Transverse colon (tissue), 4 donors: ENCODE results near the gene PLXDC2. TPM values are rescaled to one million over a fixed set of nuclear protein-coding genes. Genes with fewer than 3 reads are reported as not detected.

ENCODE experiments used
- DNase-seq: peaks from one replicate; pipeline ENCODE4 v3.0.0-alpha.2; 2019
- H3K27ac ChIP-seq, 4 donors: fragments of 200-600 bp; sonication (generic); 2 replicates each; pipeline ENCODE4 v1.5.1; 2016 to 2018; ENCODE audit warnings: inconsistent platforms in 4 of 4
- H3K27me3 ChIP-seq: fragments of 200-600 bp; sonication (generic); 2 replicates; pipeline ENCODE4 v1.5.1; 2017; ENCODE audit warnings: inconsistent platforms
- H3K36me3 ChIP-seq, 4 donors: fragments of 200-600 bp; sonication (generic); 2 replicates each; pipeline ENCODE4 v1.5.1; 2017 to 2019; ENCODE audit warnings: inconsistent platforms in 4 of 4
- H3K4me1 ChIP-seq, 4 donors: fragments of 200-600 bp; sonication (generic); 2 replicates each; pipeline ENCODE4 v1.5.1; 2017 to 2020; ENCODE audit warnings: inconsistent platforms in 4 of 4
- H3K4me3 ChIP-seq, 4 donors: fragments of 200-600 bp; sonication (generic); 1 replicate in 1 of 4; 2 replicates in 3 of 4; pipeline versions ENCODE4 v1.5.1 to v1.6.1; 2017 to 2019; ENCODE audit warnings: inconsistent platforms in 4 of 4
- H3K9me3 ChIP-seq, 2 donors: fragments of 200-600 bp; sonication (generic); 2 replicates each; pipeline ENCODE4 v1.5.1; 2017 to 2019; ENCODE audit warnings: inconsistent platforms in 2 of 2
- EP300 ChIP-seq: sonication (generic); formaldehyde crosslinking; IDR thresholded peaks from one replicate; pipeline ENCODE4 v1.6.1; 2017; ENCODE audit warnings: antibody characterized with exemption, low read depth
- POLR2A ChIP-seq: fragments of 450-650 bp; IDR thresholded peaks from one replicate; pipeline ENCODE4 v1.6.1; 2016; ENCODE audit warnings: antibody characterized with exemption, mild to moderate bottlenecking, moderate library complexity
- POLR2AphosphoS5 ChIP-seq, 3 donors: sonication (generic); formaldehyde crosslinking; IDR thresholded peaks; one replicate each; pipeline ENCODE4 v1.6.1; 2016; ENCODE audit warnings: antibody characterized with exemption in 3 of 3
- WGBS, 2 donors: methylation state at CpG; one replicate each; pipeline ENCODE4 v1.1.5; 2018; ENCODE audit warnings: low coverage in 1 of 2; 5-methylcytosine and 5-hydroxymethylcytosine counted together
- in situ Hi-C, 4 donors: fragments of 200-750 bp; cut with MboI; loops; one replicate each; pipeline versions ENCODE4 v1.15.0 to v1.15.1; 2017; ENCODE audit warnings: low sequenced_read_pairs in 3 of 4, low pct_ligation_motif_present in 1 of 4, low pct_unique_long_range_greater_than_20kb in 1 of 4
- intact Hi-C: fragments of 100-400 bp; cut with DNase I; formaldehyde crosslinking; loops from one replicate; pipeline ENCODE4 v1.15.1; 2023; ENCODE audit warnings: low total_unique reads
- total RNA-seq, 4 donors: library from RNA; depleted of rRNA; stranded (reverse); fragments of >200 nt; gene quantifications; one replicate each; pipeline ENCODE4 v1.1.0, GENCODE V29; 2016
- TF ChIP-seq, protein P1 (sequence below), 5 experiments: fragments of 200-600 bp in 3 of 5; fragments of 450-650 bp in 2 of 5; sonication (generic) in 3 of 5; IDR thresholded peaks; 1 replicate in 2 of 5; 2 replicates in 3 of 5; pipeline ENCODE4 v1.5.1; 2016 to 2017; ENCODE audit warnings: antibody characterized with exemption in 5 of 5, inconsistent platforms in 3 of 5, mild to moderate bottlenecking in 2 of 5, moderate library complexity in 1 of 5

Gene PLXDC2
- total RNA-seq, 4 donors from 2014 or later: 12.0 to 32.2 (median 20.3) TPM

DNA sequence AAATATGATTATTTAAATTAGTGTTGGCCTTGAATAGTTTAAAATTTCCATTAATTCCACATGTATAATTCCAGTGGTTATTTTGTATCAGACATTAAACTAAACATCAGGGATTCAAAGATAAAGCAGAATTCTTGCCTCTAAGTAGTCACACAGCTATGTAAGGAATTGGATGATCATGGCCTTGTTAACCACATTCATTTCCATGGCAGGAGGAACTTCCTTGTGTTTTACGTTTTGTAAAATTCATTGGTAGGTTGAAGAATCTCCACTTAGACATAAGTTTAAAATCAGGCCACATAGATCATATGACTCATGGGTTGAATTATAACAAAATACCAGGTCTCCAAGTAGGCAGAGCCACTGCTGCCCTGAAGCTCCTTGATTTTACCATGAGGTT lies 289.7 kb downstream of the PLXDC2 start:
- WGBS, 2 donors: 85 to 100% methylated on average over 1 of the region's 1 CpG
- Histone ChIP-seq H3K36me3 (no peaks in the 10 kb centered on the region), H3K4me1 (no peaks in the 10 kb centered on the region), H3K4me3 (no peak overlapping the region), H3K9me3 (no peaks in the 10 kb centered on the region), H3K27me3 (no peaks in the 10 kb centered on the region), H3K27ac (no peak overlapping the region)
- TF ChIP-seq, protein P1, sequence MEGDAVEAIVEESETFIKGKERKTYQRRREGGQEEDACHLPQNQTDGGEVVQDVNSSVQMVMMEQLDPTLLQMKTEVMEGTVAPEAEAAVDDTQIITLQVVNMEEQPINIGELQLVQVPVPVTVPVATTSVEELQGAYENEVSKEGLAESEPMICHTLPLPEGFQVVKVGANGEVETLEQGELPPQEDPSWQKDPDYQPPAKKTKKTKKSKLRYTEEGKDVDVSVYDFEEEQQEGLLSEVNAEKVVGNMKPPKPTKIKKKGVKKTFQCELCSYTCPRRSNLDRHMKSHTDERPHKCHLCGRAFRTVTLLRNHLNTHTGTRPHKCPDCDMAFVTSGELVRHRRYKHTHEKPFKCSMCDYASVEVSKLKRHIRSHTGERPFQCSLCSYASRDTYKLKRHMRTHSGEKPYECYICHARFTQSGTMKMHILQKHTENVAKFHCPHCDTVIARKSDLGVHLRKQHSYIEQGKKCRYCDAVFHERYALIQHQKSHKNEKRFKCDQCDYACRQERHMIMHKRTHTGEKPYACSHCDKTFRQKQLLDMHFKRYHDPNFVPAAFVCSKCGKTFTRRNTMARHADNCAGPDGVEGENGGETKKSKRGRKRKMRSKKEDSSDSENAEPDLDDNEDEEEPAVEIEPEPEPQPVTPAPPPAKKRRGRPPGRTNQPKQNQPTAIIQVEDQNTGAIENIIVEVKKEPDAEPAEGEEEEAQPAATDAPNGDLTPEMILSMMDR (IDR thresholded peaks at IDR 0.05): no peak
- TF ChIP-seq POLR2AphosphoS5 (IDR thresholded peaks at IDR 0.05) (no peak), EP300 (no peak), POLR2A (no peak)
- in situ Hi-C loops: no loop called here
- intact Hi-C loops: no loop called here
- DNase-seq: no peak

DNA sequence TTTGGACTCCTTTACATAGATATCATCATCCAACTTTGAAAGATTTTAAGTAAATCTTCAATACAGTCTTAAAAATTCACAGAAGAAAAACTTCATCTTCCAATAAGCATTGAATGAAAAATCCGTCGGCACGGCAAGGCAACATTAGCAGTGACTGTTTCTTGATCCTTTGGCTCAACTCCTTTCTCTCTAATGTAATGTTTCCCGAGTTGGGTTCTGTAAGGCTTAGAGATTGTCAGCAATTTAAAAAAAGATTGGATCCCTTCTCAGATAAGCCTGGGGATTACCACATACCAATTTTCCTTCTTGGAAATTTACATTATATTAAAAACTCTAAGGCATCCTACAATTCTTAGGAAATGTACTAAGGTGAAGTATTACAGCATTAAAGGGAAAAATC lies 291.8 kb downstream of the PLXDC2 start:
- TF ChIP-seq POLR2A (no peak), POLR2AphosphoS5 (IDR thresholded peaks at IDR 0.05) (no peak), EP300 (no peak)
- TF ChIP-seq, protein P1 (IDR thresholded peaks at IDR 0.05): no peak
- Histone ChIP-seq H3K27ac (no peak overlapping the region), H3K4me3 (no peak overlapping the region), H3K36me3 (no peaks in the 10 kb centered on the region), H3K9me3 (no peaks in the 10 kb centered on the region), H3K27me3 (no peaks in the 10 kb centered on the region), H3K4me1 (no peaks in the 10 kb centered on the region)
- WGBS, 2 donors: 60 to 82% methylated on average over 4 of the region's 4 CpGs
- no peak for DNase-seq
- in situ Hi-C loops (no loop called here), intact Hi-C loops (no loop called here)

DNA sequence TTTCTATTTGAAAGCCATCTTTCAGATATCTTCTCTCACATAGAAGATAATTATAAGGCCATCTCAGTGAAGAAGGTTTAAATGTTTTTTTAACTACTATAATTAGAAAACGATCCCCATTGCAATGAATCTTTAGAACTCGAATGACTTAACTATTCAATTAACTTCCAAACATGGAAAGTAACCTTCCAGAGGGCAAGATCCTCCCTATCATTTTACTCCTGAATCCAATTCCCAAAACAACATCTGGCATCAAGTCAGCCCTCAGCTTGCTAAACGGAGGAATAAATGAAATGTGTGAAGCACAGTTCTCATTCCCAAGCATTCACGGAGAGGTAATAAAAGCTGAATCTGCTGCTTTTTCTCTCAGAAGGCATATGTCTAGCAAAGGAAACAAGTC lies 293.4 kb downstream of the PLXDC2 start:
- Histone ChIP-seq H3K4me1 (no peaks in the 10 kb centered on the region), H3K9me3 (no peaks in the 10 kb centered on the region), H3K4me3 (no peak overlapping the region), H3K27ac (no peak overlapping the region), H3K36me3 (no peaks in the 10 kb centered on the region), H3K27me3 (no peaks in the 10 kb centered on the region)
- 60 to 78% methylated on average over 4 of the region's 4 CpGs for WGBS, 2 donors
- no peak for DNase-seq
- TF ChIP-seq POLR2AphosphoS5 (IDR thresholded peaks at IDR 0.05) (no peak), EP300 (no peak), POLR2A (no peak)
- TF ChIP-seq, protein P1 (IDR thresholded peaks at IDR 0.05): no peak
- intact Hi-C loops: no loop called here
- in situ Hi-C loops: no loop called here

DNA sequence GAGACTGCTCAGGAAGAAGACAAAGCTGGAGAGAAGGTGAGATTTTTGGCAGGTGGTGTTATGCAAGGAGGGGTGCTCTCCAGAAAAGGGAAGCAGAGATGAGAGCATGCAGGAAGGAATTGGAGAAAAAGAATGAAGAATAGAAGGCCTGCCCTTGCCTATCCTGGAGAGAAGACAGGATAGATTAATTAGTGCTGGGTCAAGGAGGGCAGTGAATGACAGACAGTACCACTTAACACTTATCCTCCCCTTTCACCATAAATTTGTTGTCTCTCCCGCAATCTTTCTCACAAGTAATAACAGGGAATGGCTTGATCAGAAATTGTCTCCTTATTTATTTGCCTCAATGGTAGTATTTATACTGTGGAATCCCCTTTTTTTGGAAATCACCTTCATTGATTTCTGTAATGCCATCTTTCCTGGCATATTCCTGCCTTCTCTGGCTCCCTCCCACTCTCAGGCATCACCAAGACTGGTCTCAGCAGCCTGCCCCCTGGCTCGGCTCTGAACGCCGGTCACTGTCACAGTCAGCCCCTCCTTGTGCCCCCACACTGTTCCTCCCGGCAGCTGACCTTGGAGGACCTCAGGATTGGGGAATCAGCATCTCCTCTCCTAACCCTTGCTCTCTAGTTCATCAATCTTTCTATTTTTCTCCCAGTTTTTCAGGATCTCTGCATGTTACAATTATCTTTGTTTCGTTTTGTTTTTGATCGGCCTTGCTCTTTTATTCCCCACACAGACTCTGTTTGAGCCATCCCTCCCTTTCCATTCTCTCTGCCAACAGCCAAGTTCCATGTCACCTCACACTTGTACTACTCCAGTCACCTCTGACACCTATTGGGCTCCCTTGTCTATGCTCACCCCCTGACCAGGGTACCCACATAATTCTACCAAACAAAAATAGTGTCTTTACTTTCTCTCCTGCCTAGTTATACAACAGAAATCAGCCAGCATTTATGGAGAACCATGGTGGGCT lies 294.2 kb downstream of the PLXDC2 start:
- Histone ChIP-seq H3K9me3 (no peaks in the 10 kb centered on the region), H3K4me3 (no peak overlapping the region), H3K27ac (no peak overlapping the region), H3K36me3 (no peaks in the 10 kb centered on the region), H3K27me3 (no peaks in the 10 kb centered on the region), H3K4me1 (no peaks in the 10 kb centered on the region)
- TF ChIP-seq, protein P1 (IDR thresholded peaks at IDR 0.05): no peak
- TF ChIP-seq POLR2AphosphoS5 (IDR thresholded peaks at IDR 0.05): no peak
- no peak for DNase-seq
- in situ Hi-C loops: no loop called here
- 82 to 86% methylated on average over 7 of the region's 7 CpGs for WGBS, 2 donors
- intact Hi-C loops: no loop called here
